Heart right ventricle (tissue), 16 donors: ENCODE results near the gene SLC49A3. TPM values are rescaled to one million over a fixed set of nuclear protein-coding genes. Genes with fewer than 3 reads are reported as not detected.

ENCODE experiments used
- ATAC-seq, 8 donors: fragments of 200-7000 bp; cut with Tn5 transposase; one replicate each; pipeline ENCODE4 v1.9.1; 2020; ENCODE audit warnings: mild to moderate bottlenecking in 8 of 8, moderate library complexity in 8 of 8, moderate number of reproducible peaks in 1 of 8
- DNase-seq, 2 donors: peaks; one replicate each; pipeline ENCODE4 v3.0.0-alpha.2; 2020
- H3K27ac ChIP-seq, 10 donors: fragments of 200-600 bp; sonication (generic) in 2 of 10; one replicate each; pipeline versions ENCODE4 v1.5.0 to v1.8.0; 2020 to 2022; ENCODE audit warnings: mild to moderate bottlenecking in 3 of 10
- H3K27me3 ChIP-seq, 7 donors: fragments of 200-600 bp; one replicate each; pipeline ENCODE4 v1.8.0; 2021 to 2022; ENCODE audit warnings: mild to moderate bottlenecking in 2 of 7
- H3K36me3 ChIP-seq, 9 donors: fragments of 200-600 bp; sonication (generic) in 1 of 9; one replicate each; pipeline versions ENCODE4 v1.5.0 to v1.8.0; 2020 to 2022; ENCODE audit warnings: mild to moderate bottlenecking in 2 of 9
- H3K4me1 ChIP-seq, 9 donors: fragments of 200-600 bp; sonication (generic) in 1 of 9; one replicate each; pipeline versions ENCODE4 v1.5.0 to v1.8.0; 2020 to 2022; ENCODE audit warnings: mild to moderate bottlenecking in 4 of 9
- H3K4me3 ChIP-seq, 10 donors: fragments of 200-600 bp; sonication (generic) in 2 of 10; one replicate each; pipeline versions ENCODE4 v1.5.0 to v1.8.0; 2020 to 2022; ENCODE audit warnings: mild to moderate bottlenecking in 7 of 10, moderate library complexity in 2 of 10
- H3K9me3 ChIP-seq, 11 donors: fragments of 200-600 bp in 10 of 11; sonication (generic) in 2 of 11; one replicate each; pipeline versions ENCODE4 v1.5.0 to v1.8.0; 2013 to 2022; ENCODE audit warnings: mild to moderate bottlenecking in 2 of 11, control low read depth in 1 of 11, moderate library complexity in 1 of 11
- CTCF ChIP-seq, 9 donors: fragments of 200-600 bp; sonication (generic) in 2 of 9; IDR thresholded peaks; one replicate each; pipeline versions ENCODE4 v1.5.0 to v1.8.0; 2021 to 2022; ENCODE audit warnings: antibody characterized with exemption in 9 of 9, mild to moderate bottlenecking in 5 of 9, moderate library complexity in 1 of 9
- WGBS, 2 donors: extraction: QIAGEN DNeasy Blood & Tissue Kit; methylation state at CpG; one replicate each; pipeline ENCODE4 v1.1.7; 2013; ENCODE audit warnings: inconsistent platforms in 1 of 2; 5-methylcytosine and 5-hydroxymethylcytosine counted together
- intact Hi-C, 10 donors: fragments of 100-400 bp; cut with DNase I; formaldehyde crosslinking; loops; one replicate each; pipeline versions ENCODE4 v1.11.1 to v1.14.2; 2022
- polyA plus RNA-seq, 2 donors: library from polyadenylated mRNA; stranded (reverse); fragments of 200-250 nt; gene quantifications; one replicate each; pipeline ENCODE4 v1.2.3, GENCODE V29; 2013
- total RNA-seq, 10 donors: library from RNA; stranded (reverse); fragmentation: NEBNext Ultra II Directional in 3 of 10; extraction: Animal tissue kit (Norgen Biotek cat#: 25700) in 3 of 10; gene quantifications; one replicate each; pipeline versions ENCODE4 v1.2.1 to v1.2.4, GENCODE V29; 2021 to 2023
- donor health status: Arrhythmogenic right ventricular cardiomyopathy.
- donor health status: ischemic (EF 13 %, LVEDD 7.1; RV severe dilation, severe dysfunction).
- donor health status: healthy with polysubstance abuse.
- donor health status: DM: no; HTN: yes; CAD: no.
- donor health status: DM: no; HTN: no; CAD: no.
- donor health status: ischemic (EF 25% LVEDD 6.9; RV normal size, moderate dysfunction).
- donor health status: ischemic (EF 25% LVEDD 5.7; RV mildly dilated, moderate dysfunction).
- donor health status: healthy.
- donor health status: DM: yes; HTN: yes; CAD: no.
- donor health status: Ischemic cardiomyopathy.
- donor health status: ischemic (EF 35%, LVEDD 5.7; RV mildly dilated, moderate dysfunction).
- donor health status: nonischemic (EF 11% LVEDD 7.7; RV severe dilation, severe dysfunction).
- donor health status: DM: yes; HTN: yes; CAD: no.
- donor health status: PGD.
- donor health status: ischemic (EF 29% LVEDD 5.4; RV normal size, mild dysfunction).
- donor health status: nonischemic (EF 23%, LVEDD 6.1; RV moderate dilation, normal function).

The SLC49A3 gene
- total and polyA plus RNA-seq, 12 donors = 8.8 to 28.5 (median 12.3) TPM

GRCh38 chr4:667545-667925 is 21.4 kb downstream of the SLC49A3 start:
- H3K4me3 ChIP-seq = no peak overlapping the region
- no peak for TF ChIP-seq CTCF (IDR thresholded peaks at IDR 0.05)
- ATAC-seq (peak in 1 of 8 donors; percentile 12), DNase-seq (no peak)
- peaks cover 0 to 26% (median 16%) of the 10 kb centered on the region in 9 donors for H3K36me3 ChIP-seq
- H3K27ac ChIP-seq = no peak overlapping the region
- intact Hi-C loops = no loop called here
- peaks cover 0 to 17% (median 2%) of the 10 kb centered on the region in 7 donors for H3K27me3 ChIP-seq
- H3K4me1 ChIP-seq = peaks cover 0 to 19% (median 9%) of the 10 kb centered on the region in 9 donors
- 57 to 64% methylated on average over 10 of the region's 10 CpGs for WGBS, 2 donors
- no peaks in the 10 kb centered on the region for H3K9me3 ChIP-seq

- H3K9me3 ChIP-seq = no peaks in the 10 kb centered on the region
- no peak overlapping the region for H3K4me3 ChIP-seq
- H3K27me3 ChIP-seq = peaks cover 0 to 17% (median 2%) of the 10 kb centered on the region in 7 donors
- 82 to 90% methylated on average over 28 of the region's 28 CpGs for WGBS, 2 donors
- no peak overlapping the region for H3K27ac ChIP-seq
- TF ChIP-seq CTCF (IDR thresholded peaks at IDR 0.05) = no peak
- ATAC-seq = peak in 1 of 8 donors; percentile 2
- DNase-seq = no peak
- H3K36me3 ChIP-seq = peaks cover 0 to 20% (median 10%) of the 10 kb centered on the region in 9 donors
- intact Hi-C loops = no loop called here
- peaks cover 0 to 19% (median 8%) of the 10 kb centered on the region in 9 donors for H3K4me1 ChIP-seq
Observed at GRCh38 chr4:666822-667544, 22.0 kb downstream of the SLC49A3 start.

GRCh38 chr4:666436-666810 is 22.5 kb downstream of the SLC49A3 start:
- no peak for ATAC-seq

More at GRCh38 chr4:666436-666810, 22.5 kb downstream of the SLC49A3 start:
- no peak for DNase-seq
- Histone ChIP-seq H3K27ac (no peak overlapping the region), H3K36me3 (peaks cover 0 to 14% (median 6%) of the 10 kb centered on the region in 9 donors), H3K9me3 (no peaks in the 10 kb centered on the region), H3K4me3 (no peak overlapping the region), H3K4me1 (peaks cover 0 to 19% (median 8%) of the 10 kb centered on the region in 9 donors), H3K27me3 (peaks cover 0 to 17% (median 2%) of the 10 kb centered on the region in 7 donors)
- intact Hi-C loops = no loop called here
- 82 to 85% methylated on average over 22 of the region's 22 CpGs for WGBS, 2 donors
- TF ChIP-seq CTCF (IDR thresholded peaks at IDR 0.05) = no peak
